ENCODE data around the gene CEP97.

The CEP97 gene

GRCh38 chr3:101816215-101817149 lies 92.1 kb downstream of the CEP97 start:
- DNase-seq (ENCODE audit: low spot score): no peak

- DNase-seq (ENCODE audit: low spot score): no peak
Measured at GRCh38 chr3:101817992-101818391, 93.6 kb downstream of the CEP97 start.

DNA sequence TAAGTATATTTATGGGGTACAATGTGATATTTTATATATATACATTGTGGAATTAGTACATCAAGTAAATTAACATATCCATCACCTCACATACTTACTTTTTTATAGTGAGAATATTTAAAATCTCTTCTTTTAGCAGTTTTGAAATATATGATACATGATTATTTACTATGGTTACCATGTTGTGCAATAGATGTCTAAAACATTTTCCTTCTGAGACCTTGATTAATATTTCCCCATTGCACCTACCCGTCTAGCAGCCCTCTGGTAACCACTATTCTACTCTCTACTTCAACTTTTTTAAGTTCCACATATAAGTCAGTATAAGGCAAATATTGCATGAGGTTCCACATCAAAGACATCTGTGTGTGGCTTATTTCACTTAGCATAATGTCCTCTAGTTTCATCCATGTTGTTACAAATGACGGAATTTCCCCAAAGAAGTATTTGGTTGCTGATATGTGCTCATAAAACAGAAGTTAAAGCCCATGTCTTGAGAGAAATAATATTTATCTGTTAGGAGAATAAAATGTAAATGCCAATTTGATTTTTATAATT lies 95.3 kb downstream of the CEP97 start:
- DNase-seq (ENCODE audit: low spot score): no peak
